Peyer's patch (tissue), 4 donors: ENCODE data around the gene ZNF500.

Experiments used
- CTCF ChIP-seq, 6 experiments: fragments of 450-650 bp in 4 of 6; fragments of 200-600 bp in 2 of 6; sonication (generic) in 1 of 6; IDR thresholded peaks; one replicate each; pipeline ENCODE4 v1.5.1; 2017 to 2019; ENCODE audit warnings: antibody characterized with exemption in 6 of 6, mild to moderate bottlenecking in 3 of 6, moderate library complexity in 1 of 6
- POLR2A ChIP-seq, 2 donors: fragments of 450-650 bp; IDR thresholded peaks; one replicate each; pipeline ENCODE4 v1.5.1; 2017; ENCODE audit warnings: antibody characterized with exemption in 2 of 2, mild to moderate bottlenecking in 2 of 2, moderate library complexity in 2 of 2

GRCh38 chr16:4749700-4750257 is 17.2 kb downstream of the ZNF500 start:
- no peak for TF ChIP-seq CTCF (IDR thresholded peaks at IDR 0.05)
- TF ChIP-seq POLR2A (IDR thresholded peaks at IDR 0.05) = no peak
